Measurements from ENCODE around the gene CCDC158.

DNA sequence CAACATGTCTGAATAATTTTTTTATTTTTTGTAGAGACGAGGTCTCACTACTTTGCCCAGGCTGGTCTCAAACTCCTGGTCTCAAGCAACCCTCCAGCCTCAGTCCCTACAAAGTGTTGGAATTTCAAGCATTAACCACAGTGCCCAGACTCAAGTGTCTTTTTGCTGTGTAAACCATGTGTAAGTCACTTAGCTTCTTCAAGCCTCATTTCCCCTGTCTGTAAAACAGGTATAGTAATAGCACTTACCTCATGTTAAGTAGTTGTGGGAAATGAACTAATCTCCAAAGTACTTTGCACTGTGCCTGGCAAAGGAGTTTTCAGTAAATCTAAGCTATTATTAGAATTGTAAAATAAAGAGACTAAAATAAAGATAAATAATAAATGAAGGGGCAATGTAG lies 78.8 kb downstream of the CCDC158 start:
- TF ChIP-seq, protein P1, sequence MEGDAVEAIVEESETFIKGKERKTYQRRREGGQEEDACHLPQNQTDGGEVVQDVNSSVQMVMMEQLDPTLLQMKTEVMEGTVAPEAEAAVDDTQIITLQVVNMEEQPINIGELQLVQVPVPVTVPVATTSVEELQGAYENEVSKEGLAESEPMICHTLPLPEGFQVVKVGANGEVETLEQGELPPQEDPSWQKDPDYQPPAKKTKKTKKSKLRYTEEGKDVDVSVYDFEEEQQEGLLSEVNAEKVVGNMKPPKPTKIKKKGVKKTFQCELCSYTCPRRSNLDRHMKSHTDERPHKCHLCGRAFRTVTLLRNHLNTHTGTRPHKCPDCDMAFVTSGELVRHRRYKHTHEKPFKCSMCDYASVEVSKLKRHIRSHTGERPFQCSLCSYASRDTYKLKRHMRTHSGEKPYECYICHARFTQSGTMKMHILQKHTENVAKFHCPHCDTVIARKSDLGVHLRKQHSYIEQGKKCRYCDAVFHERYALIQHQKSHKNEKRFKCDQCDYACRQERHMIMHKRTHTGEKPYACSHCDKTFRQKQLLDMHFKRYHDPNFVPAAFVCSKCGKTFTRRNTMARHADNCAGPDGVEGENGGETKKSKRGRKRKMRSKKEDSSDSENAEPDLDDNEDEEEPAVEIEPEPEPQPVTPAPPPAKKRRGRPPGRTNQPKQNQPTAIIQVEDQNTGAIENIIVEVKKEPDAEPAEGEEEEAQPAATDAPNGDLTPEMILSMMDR (IDR thresholded peaks at IDR 0.05): no peak
- no peak for TF ChIP-seq RCOR1 (IDR thresholded peaks at IDR 0.05; ENCODE audit: low read length)
- TF ChIP-seq, protein P2, sequence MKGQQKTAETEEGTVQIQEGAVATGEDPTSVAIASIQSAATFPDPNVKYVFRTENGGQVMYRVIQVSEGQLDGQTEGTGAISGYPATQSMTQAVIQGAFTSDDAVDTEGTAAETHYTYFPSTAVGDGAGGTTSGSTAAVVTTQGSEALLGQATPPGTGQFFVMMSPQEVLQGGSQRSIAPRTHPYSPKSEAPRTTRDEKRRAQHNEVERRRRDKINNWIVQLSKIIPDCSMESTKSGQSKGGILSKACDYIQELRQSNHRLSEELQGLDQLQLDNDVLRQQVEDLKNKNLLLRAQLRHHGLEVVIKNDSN (IDR thresholded peaks at IDR 0.05; ENCODE audit: borderline replicate concordance, low read depth): no peak
- no peak for TF ChIP-seq CHD2 (IDR thresholded peaks at IDR 0.05; ENCODE audit: low read length, partially characterized antibody)
- no peak for TF ChIP-seq TEAD4 (IDR thresholded peaks at IDR 0.05; ENCODE audit: borderline replicate concordance, insufficient read depth)
- no peak for TF ChIP-seq TAF1 (IDR thresholded peaks at IDR 0.05; ENCODE audit: borderline replicate concordance, low read depth, low read length)
- TF ChIP-seq, protein P3, sequence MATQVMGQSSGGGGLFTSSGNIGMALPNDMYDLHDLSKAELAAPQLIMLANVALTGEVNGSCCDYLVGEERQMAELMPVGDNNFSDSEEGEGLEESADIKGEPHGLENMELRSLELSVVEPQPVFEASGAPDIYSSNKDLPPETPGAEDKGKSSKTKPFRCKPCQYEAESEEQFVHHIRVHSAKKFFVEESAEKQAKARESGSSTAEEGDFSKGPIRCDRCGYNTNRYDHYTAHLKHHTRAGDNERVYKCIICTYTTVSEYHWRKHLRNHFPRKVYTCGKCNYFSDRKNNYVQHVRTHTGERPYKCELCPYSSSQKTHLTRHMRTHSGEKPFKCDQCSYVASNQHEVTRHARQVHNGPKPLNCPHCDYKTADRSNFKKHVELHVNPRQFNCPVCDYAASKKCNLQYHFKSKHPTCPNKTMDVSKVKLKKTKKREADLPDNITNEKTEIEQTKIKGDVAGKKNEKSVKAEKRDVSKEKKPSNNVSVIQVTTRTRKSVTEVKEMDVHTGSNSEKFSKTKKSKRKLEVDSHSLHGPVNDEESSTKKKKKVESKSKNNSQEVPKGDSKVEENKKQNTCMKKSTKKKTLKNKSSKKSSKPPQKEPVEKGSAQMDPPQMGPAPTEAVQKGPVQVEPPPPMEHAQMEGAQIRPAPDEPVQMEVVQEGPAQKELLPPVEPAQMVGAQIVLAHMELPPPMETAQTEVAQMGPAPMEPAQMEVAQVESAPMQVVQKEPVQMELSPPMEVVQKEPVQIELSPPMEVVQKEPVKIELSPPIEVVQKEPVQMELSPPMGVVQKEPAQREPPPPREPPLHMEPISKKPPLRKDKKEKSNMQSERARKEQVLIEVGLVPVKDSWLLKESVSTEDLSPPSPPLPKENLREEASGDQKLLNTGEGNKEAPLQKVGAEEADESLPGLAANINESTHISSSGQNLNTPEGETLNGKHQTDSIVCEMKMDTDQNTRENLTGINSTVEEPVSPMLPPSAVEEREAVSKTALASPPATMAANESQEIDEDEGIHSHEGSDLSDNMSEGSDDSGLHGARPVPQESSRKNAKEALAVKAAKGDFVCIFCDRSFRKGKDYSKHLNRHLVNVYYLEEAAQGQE (IDR thresholded peaks at IDR 0.05; ENCODE audit: low read depth, low read length): no peak
- no peak for TF ChIP-seq POLR2AphosphoS5 (IDR thresholded peaks at IDR 0.05; ENCODE audit: low read depth, low read length)
- TF ChIP-seq EZH2phosphoT487 (IDR thresholded peaks at IDR 0.05; ENCODE audit: borderline replicate concordance, low read depth): no peak
